T-helper 2 cell treated with Interferon-gamma antibody and Interleukin-4, amounts not matched to agents 5 μg/mL and 100 μg/mL, for 36 hours (primary cell): ENCODE measurements around the gene PTPN14.

Source experiments
- DNase-seq: peaks from one replicate; pipeline ENCODE4 v3.0.0; 2021; ENCODE audit warnings: low spot score
- H3K27ac Mint-ChIP-seq: one replicate; pipeline ENCODE4 v1.8.0; 2021; ENCODE audit warnings: mild to moderate bottlenecking, mixed read lengths
- H3K27me3 Mint-ChIP-seq: one replicate; pipeline ENCODE4 v1.8.0; 2021; ENCODE audit warnings: low read depth, mixed read lengths
- H3K36me3 Mint-ChIP-seq: one replicate; pipeline ENCODE4 v1.8.0; 2021; ENCODE audit warnings: low read depth, mixed read lengths
- H3K4me1 Mint-ChIP-seq: one replicate; pipeline ENCODE4 v1.8.0; 2021; ENCODE audit warnings: low read depth, mixed read lengths
- H3K4me3 Mint-ChIP-seq: one replicate; pipeline ENCODE4 v1.8.0; 2022; ENCODE audit warnings: mild to moderate bottlenecking, moderate library complexity, mixed read lengths
- H3K9me3 Mint-ChIP-seq: one replicate; pipeline ENCODE4 v1.8.0; 2021; ENCODE audit warnings: mixed read lengths

The PTPN14 gene

DNA sequence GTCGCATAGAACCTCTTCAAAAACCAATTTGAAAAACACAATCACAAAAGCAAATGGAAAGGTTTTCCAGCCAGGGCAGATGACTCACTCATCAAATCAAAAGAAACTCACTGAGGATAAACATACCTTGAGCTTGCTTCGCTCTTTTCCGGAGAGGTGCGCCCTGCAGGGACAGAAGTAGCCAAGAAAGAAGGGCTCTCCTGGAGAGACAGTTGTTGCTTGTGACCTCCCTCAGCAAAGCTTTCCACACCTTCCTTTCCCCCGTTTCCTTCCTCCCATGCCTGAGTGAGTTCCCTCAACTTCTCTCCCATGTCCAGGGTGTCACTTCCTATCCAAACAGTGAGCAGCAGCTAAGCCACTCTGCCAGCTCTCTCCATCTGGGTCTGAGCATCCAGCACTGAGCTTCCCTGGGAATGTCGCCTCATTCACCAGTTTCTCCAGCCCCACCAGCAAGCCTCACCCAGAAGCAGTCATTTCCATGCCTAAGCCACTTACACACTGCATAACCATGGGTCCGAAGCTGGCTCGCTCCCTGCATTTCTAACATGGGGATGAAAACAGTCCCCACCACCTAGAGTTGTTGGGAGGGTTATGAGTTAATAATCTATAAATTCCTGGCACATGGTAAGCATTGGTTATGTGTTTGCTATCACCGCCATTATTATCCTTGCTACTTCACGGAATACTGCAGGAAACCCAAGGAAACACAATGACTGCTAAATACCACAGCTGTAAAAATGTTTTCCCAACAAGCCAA, 75.0 kb downstream of the PTPN14 start:
- Mint-ChIP-seq H3K9me3 (no peaks in the 10 kb centered on the region), H3K27me3 (no peaks in the 10 kb centered on the region), H3K27ac (no peak overlapping the region), H3K4me3 (no peak overlapping the region), H3K4me1 (peaks cover 8% of the 10 kb centered on the region), H3K36me3 (no peaks in the 10 kb centered on the region)
- no peak for DNase-seq

- no peaks in the 10 kb centered on the region for H3K27me3 Mint-ChIP-seq
- H3K9me3 Mint-ChIP-seq, result no peaks in the 10 kb centered on the region
- H3K4me1 Mint-ChIP-seq, result peaks cover 8% of the 10 kb centered on the region
- no peaks in the 10 kb centered on the region for H3K36me3 Mint-ChIP-seq
- no peak for DNase-seq
- H3K4me3 Mint-ChIP-seq, result no peak overlapping the region
- no peak overlapping the region for H3K27ac Mint-ChIP-seq
Measured at GRCh38 chr1:214475746-214476145, 75.7 kb downstream of the PTPN14 start.

DNA sequence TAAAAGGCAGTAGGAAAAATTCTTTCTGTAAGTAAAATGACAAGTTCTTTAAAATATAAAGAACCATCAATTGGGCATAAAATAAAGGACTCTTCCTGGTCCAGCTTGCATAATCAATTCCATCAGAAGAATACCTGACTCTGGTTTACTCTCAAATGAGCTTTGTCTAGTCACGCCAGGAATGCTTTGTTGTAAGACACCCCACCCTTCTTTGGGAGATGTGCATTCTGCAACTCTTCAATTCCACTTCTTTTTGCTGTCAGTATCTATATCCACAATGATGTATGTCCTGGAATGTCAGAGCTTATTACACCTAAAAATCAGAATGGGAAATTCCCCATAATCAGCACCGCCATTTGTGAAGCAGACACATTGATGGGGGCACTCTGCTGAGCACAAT, 76.1 kb downstream of the PTPN14 start:
- DNase-seq, result no peak
- Mint-ChIP-seq H3K27ac (no peak overlapping the region), H3K4me3 (no peak overlapping the region), H3K4me1 (peaks cover 8% of the 10 kb centered on the region), H3K27me3 (no peaks in the 10 kb centered on the region), H3K36me3 (no peaks in the 10 kb centered on the region), H3K9me3 (no peaks in the 10 kb centered on the region)

DNA sequence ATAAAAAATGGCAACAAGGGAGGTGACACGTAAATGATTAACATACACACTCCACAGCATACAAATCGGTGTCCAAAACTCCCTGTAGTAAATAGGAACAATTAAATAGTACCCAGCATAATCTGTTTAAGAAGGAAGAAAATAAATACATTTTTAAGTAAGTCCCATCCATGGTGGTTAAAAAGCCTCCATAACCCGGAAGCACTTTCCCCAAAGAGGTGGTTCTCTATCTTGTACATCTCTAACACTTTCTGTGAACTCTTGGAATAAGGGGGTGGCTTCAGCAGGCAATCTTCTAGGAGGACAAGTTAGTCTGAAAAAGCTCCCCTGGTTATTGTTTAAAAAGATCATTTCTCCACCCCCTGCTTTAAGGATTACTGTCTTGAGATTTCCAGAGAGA, 76.9 kb downstream of the PTPN14 start:
- no peaks in the 10 kb centered on the region for H3K9me3 Mint-ChIP-seq
- no peak overlapping the region for H3K27ac Mint-ChIP-seq
- DNase-seq, result no peak
- H3K27me3 Mint-ChIP-seq, result no peaks in the 10 kb centered on the region
- H3K36me3 Mint-ChIP-seq, result no peaks in the 10 kb centered on the region
- peaks cover 8% of the 10 kb centered on the region for H3K4me1 Mint-ChIP-seq
- H3K4me3 Mint-ChIP-seq, result no peak overlapping the region

DNA sequence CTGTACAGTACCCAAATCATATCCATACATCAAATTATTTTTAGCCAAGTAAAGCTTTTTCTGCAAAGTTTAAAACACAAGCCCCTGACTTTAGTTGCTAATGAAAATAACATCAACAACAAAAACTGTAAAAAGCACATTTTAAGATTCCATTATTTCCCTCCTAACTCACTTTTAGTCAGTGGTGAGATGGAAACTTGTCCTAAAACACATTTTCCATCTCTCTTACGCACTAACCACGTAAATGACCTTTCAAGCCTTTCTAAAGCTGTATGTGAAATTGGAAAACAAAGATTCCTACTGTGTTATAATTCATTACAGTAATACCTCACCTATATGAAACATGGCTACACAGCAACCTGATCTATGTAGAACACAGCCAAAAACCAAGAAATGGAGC, 77.5 kb downstream of the PTPN14 start:
- Mint-ChIP-seq H3K27ac (no peak overlapping the region), H3K9me3 (no peaks in the 10 kb centered on the region), H3K36me3 (no peaks in the 10 kb centered on the region), H3K4me1 (peaks cover 8% of the 10 kb centered on the region), H3K4me3 (no peak overlapping the region), H3K27me3 (no peaks in the 10 kb centered on the region)
- DNase-seq, result no peak

DNA sequence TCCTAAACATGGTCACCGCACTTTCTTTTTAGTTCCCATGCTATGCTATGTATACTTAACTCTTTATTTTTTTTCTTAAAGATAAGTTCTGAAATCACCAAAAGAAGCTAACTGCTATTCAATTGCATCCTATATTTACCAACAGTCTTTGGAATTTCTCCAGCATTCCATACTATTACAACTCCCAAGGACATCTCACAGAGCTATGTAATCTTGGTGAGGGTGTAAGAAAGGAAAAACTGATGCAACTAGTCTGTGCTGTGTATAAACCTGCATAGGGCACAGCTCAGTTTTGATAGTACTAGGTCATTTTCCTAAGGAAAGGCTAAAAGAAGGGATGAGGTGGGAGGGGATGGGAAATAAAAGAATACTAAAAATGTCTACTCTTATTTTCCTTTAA, 78.0 kb downstream of the PTPN14 start:
- Mint-ChIP-seq H3K9me3 (no peaks in the 10 kb centered on the region), H3K27ac (no peak overlapping the region), H3K4me3 (no peak overlapping the region), H3K27me3 (no peaks in the 10 kb centered on the region), H3K4me1 (peaks cover 11% of the 10 kb centered on the region), H3K36me3 (no peaks in the 10 kb centered on the region)
- no peak for DNase-seq

- DNase-seq, result no peak
- Mint-ChIP-seq H3K4me3 (no peak overlapping the region), H3K36me3 (peaks cover 2% of the 10 kb centered on the region), H3K9me3 (no peaks in the 10 kb centered on the region), H3K27me3 (no peaks in the 10 kb centered on the region), H3K4me1 (peaks cover 11% of the 10 kb centered on the region), H3K27ac (no peak overlapping the region)
Measured at GRCh38 chr1:214472364-214472763, 79.0 kb downstream of the PTPN14 start.

DNA sequence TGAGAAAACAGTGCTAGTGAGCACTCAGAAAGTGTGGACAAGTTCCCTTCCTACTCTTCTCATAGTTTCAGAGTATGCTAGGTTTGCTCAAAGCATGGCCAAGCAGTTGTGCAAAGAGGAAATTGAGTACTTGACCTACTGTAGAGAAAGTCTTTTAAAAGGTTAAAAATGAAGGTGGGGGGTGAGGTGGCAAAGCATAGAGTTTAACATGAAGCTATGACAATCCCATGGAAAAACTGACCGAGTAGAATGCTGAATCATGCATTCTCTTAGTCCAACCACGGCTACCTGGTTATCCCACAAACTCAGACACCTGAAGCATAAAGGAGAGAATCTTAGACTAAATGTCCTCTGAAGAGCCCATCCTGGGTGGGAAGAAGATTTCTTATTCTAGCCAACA, 79.9 kb downstream of the PTPN14 start:
- Mint-ChIP-seq H3K4me1 (peaks cover 16% of the 10 kb centered on the region), H3K4me3 (no peak overlapping the region), H3K36me3 (peaks cover 2% of the 10 kb centered on the region), H3K27me3 (no peaks in the 10 kb centered on the region), H3K9me3 (no peaks in the 10 kb centered on the region), H3K27ac (no peak overlapping the region)
- no peak for DNase-seq

DNA sequence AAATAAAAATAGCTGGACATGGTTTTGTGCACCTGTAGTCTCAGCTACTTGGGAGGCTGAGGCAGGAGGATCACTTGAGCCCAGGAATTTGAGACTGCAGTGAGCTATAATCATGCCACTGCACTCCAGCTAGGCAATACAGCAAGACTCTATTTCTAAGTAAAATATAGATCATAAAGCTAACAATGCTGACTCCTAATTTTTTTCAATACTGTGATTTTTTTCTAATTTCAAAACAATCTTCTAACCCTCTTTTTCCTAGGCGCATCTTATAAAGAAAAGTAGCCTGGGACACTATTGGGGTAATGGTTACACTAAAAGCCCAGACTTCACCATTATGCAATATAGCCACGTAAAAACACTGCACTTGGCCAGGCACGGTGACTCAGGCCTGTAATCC, 81.3 kb downstream of the PTPN14 start:
- peaks cover 15% of the 10 kb centered on the region for H3K4me1 Mint-ChIP-seq
- H3K4me3 Mint-ChIP-seq, result no peak overlapping the region
- H3K9me3 Mint-ChIP-seq, result no peaks in the 10 kb centered on the region
- H3K36me3 Mint-ChIP-seq, result peaks cover 2% of the 10 kb centered on the region
- no peak for DNase-seq
- H3K27ac Mint-ChIP-seq, result no peak overlapping the region
- H3K27me3 Mint-ChIP-seq, result no peaks in the 10 kb centered on the region

GRCh38 chr1:214469290-214469689, 82.1 kb downstream of the PTPN14 start:
- no peaks in the 10 kb centered on the region for H3K27me3 Mint-ChIP-seq
- H3K4me1 Mint-ChIP-seq, result peaks cover 15% of the 10 kb centered on the region
- DNase-seq, result no peak
- no peaks in the 10 kb centered on the region for H3K9me3 Mint-ChIP-seq
- H3K4me3 Mint-ChIP-seq, result no peak overlapping the region
- H3K36me3 Mint-ChIP-seq, result peaks cover 5% of the 10 kb centered on the region
- no peak overlapping the region for H3K27ac Mint-ChIP-seq

GRCh38 chr1:214467078-214467585, 84.3 kb downstream of the PTPN14 start:
- DNase-seq, result no peak
- Mint-ChIP-seq H3K36me3 (peaks cover 9% of the 10 kb centered on the region), H3K9me3 (no peaks in the 10 kb centered on the region), H3K27ac (no peak overlapping the region), H3K4me3 (no peak overlapping the region), H3K4me1 (peaks cover 15% of the 10 kb centered on the region), H3K27me3 (no peaks in the 10 kb centered on the region)

- Mint-ChIP-seq H3K9me3 (no peaks in the 10 kb centered on the region), H3K4me1 (peaks cover 15% of the 10 kb centered on the region), H3K27me3 (no peaks in the 10 kb centered on the region), H3K36me3 (peaks cover 13% of the 10 kb centered on the region), H3K4me3 (no peak overlapping the region), H3K27ac (no peak overlapping the region)
- DNase-seq, result no peak
Measured at GRCh38 chr1:214466403-214467077, 84.9 kb downstream of the PTPN14 start.

DNA sequence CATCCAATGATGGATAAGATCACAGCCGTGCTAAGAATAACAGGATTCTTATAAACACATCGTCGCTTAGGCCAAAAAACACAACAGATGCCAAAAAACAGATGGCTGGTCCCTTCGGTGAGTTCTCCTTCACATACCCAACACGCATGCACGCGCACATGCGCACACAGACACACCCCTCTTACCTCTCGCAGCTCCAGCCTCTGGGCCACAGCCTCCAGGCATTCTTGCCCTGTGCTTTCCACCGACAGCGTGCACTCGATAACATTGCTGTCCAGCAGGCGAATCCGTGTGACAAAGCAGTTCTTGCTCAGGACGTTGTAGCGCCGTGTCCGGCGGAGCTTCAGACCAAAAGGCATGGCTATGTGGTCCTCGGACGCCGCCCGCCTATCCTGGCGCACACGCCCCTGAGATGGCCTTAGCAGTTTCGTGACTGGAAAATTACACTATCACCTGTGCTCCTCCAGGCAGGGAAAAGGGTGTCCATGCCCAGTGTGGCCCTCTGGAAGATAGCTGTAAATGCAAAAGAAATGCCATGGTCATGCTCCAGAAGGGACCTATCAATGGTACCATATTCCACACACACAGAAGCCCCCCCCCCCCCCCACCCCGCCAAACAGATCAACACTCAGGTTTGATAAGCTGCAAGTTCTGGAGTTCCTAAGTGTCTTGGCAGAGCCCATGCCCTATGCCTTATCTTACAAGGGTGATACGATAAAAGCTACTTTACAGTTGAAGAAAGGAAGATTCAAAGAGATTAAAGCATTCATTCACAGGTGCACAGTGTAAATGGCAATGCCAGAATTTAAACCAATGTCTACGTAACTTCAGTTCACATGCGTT, 86.7 kb downstream of the PTPN14 start:
- Mint-ChIP-seq H3K9me3 (no peaks in the 10 kb centered on the region), H3K36me3 (peaks cover 13% of the 10 kb centered on the region), H3K27me3 (no peaks in the 10 kb centered on the region), H3K4me1 (peaks cover 15% of the 10 kb centered on the region), H3K27ac (no peak overlapping the region), H3K4me3 (no peak overlapping the region)
- DNase-seq, result no peak

DNA sequence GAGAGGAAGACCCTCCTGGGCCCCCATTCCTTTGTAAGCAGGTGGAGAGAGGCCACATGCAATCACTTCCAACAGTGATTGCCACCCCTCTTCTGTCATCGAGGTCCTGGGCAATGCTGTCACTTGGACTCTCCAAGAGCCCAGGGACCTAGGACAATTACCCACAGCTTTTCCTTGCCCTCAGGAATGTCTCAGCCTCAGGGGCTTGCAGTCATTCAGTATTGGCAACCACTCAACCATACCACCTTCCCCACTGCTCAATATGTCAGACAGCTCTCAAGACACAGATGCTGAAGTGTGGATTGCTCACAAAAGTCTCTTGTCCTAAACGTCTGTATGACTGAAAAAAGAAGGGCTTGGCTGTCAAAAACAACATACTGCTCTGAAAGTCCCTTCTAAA, 87.8 kb downstream of the PTPN14 start:
- Mint-ChIP-seq H3K9me3 (no peaks in the 10 kb centered on the region), H3K27ac (no peak overlapping the region), H3K4me1 (peaks cover 16% of the 10 kb centered on the region), H3K4me3 (no peak overlapping the region), H3K27me3 (no peaks in the 10 kb centered on the region), H3K36me3 (peaks cover 13% of the 10 kb centered on the region)
- DNase-seq, result no peak
